ENCODE data around the gene CORO7. TPM values are rescaled to one million over a fixed set of nuclear protein-coding genes. Genes with fewer than 3 reads are reported as not detected.

The CORO7 gene
- total and polyA plus RNA-seq, 5 donors, result 9.0 to 18.1 (median 15.8) TPM

DNA sequence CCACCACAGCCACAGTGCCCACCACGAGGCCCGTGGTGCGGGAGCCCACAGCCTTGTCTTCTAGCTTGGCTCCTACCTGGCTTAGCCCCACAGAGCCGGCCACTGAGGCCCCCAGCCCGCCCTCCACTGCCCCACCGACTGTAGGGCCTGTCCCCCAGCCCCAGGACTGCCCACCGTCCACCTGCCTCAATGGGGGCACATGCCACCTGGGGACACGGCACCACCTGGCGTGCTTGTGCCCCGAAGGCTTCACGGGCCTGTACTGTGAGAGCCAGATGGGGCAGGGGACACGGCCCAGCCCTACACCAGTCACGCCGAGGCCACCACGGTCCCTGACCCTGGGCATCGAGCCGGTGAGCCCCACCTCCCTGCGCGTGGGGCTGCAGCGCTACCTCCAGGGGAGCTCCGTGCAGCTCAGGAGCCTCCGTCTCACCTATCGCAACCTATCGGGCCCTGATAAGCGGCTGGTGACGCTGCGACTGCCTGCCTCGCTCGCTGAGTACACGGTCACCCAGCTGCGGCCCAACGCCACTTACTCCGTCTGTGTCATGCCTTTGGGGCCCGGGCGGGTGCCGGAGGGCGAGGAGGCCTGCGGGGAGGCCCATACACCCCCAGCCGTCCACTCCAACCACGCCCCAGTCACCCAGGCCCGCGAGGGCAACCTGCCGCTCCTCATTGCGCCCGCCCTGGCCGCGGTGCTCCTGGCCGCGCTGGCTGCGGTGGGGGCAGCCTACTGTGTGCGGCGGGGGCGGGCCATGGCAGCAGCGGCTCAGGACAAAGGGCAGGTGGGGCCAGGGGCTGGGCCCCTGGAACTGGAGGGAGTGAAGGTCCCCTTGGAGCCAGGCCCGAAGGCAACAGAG, 34.2 kb downstream of the CORO7 start:
- intact Hi-C loops (cut with DNase I), result no loop called here
- Histone ChIP-seq H3K4me3 (ENCODE audit: low read length) (no peak overlapping the region), H3K27me3 (ENCODE audit: control insufficient read depth, insufficient read depth) (no peaks in the 10 kb centered on the region), H3K27ac (ENCODE audit: low read length) (no peak overlapping the region), H3K9me3 (ENCODE audit: control insufficient read depth, low read length) (no peaks in the 10 kb centered on the region), H3K4me1 (ENCODE audit: control insufficient read depth, insufficient read depth, low read length) (peaks cover 11% of the 10 kb centered on the region)
- DNase-seq, result peak; percentile 26 to 60 (median 53)
- ATAC-seq, result no peak
- WGBS, result 93% methylated on average over 55 of the region's 55 CpGs

DNA sequence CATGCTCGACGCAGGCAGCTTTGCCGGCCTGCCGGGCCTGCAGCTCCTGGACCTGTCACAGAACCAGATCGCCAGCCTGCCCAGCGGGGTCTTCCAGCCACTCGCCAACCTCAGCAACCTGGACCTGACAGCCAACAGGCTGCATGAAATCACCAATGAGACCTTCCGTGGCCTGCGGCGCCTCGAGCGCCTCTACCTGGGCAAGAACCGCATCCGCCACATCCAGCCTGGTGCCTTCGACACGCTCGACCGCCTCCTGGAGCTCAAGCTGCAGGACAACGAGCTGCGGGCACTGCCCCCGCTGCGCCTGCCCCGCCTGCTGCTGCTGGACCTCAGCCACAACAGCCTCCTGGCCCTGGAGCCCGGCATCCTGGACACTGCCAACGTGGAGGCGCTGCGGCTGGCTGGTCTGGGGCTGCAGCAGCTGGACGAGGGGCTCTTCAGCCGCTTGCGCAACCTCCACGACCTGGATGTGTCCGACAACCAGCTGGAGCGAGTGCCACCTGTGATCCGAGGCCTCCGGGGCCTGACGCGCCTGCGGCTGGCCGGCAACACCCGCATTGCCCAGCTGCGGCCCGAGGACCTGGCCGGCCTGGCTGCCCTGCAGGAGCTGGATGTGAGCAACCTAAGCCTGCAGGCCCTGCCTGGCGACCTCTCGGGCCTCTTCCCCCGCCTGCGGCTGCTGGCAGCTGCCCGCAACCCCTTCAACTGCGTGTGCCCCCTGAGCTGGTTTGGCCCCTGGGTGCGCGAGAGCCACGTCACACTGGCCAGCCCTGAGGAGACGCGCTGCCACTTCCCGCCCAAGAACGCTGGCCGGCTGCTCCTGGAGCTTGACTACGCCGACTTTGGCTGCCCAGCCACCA, 35.1 kb downstream of the CORO7 start:
- peak; percentile 42 to 66 (median 53) for DNase-seq
- intact Hi-C loops (cut with DNase I), result no loop called here
- WGBS, result 93% methylated on average over 59 of the region's 59 CpGs
- ATAC-seq, result no peak
- Histone ChIP-seq H3K9me3 (ENCODE audit: control insufficient read depth, low read length) (no peaks in the 10 kb centered on the region), H3K4me3 (ENCODE audit: low read length) (no peak overlapping the region), H3K27ac (ENCODE audit: low read length) (no peak overlapping the region), H3K4me1 (ENCODE audit: control insufficient read depth, insufficient read depth, low read length) (peaks cover 12% of the 10 kb centered on the region), H3K27me3 (ENCODE audit: control insufficient read depth, insufficient read depth) (no peaks in the 10 kb centered on the region)

DNA sequence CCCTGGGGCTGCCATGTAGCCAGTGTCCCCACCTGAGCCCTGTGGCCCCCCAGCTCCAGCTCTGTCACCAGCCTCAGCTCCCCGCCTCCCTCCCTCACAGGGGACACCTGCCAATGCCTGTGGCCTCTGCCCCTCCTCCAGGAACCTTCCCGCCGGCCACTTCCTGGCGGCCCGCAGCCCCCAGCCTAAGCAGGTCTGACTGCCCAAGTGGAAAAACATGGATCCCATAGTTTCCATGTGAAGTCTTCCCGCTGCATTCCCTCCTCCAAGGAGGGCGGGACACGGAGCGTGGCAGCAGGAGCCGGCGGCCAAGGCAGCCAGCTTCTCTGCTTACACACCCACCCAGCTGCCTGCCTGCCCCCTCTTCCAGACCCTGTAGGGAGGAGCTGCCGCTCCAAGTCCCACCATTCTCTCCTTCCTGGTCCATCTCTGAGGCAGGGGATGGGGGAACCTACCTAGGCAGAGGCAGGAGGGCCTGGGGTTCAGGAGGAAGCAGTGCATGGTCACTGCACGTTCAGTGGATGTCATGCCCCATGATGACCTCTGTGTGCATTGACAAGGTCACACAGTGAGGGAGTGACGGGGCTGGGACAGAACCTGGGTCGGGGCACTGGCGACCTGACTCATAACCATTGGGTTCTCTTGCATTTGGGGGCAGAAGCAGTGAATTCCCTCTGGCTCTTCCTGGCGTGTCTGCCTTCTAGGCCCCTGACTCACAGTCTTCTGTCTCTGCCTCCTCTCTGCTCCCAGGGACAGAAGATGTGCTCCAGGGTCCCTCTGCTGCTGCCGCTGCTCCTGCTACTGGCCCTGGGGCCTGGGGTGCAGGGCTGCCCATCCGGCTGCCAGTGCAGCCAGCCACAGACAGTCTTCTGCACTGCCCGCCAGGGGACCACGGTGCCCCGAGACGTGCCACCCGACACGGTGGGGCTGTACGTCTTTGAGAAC, 36.0 kb downstream of the CORO7 start:
- peak; percentile 37 to 81 (median 65) for DNase-seq
- intact Hi-C loops (cut with DNase I), result no loop called here
- H3K9me3 ChIP-seq (ENCODE audit: control insufficient read depth, low read length), result no peaks in the 10 kb centered on the region
- no peak overlapping the region for H3K27ac ChIP-seq (ENCODE audit: low read length)
- WGBS, result 75% methylated on average over 26 of the region's 26 CpGs
- H3K27me3 ChIP-seq (ENCODE audit: control insufficient read depth, insufficient read depth), result no peaks in the 10 kb centered on the region
- no peak overlapping the region for H3K4me3 ChIP-seq (ENCODE audit: low read length)
- H3K4me1 ChIP-seq (ENCODE audit: control insufficient read depth, insufficient read depth, low read length), result peaks cover 13% of the 10 kb centered on the region
- ATAC-seq, result no peak

DNA sequence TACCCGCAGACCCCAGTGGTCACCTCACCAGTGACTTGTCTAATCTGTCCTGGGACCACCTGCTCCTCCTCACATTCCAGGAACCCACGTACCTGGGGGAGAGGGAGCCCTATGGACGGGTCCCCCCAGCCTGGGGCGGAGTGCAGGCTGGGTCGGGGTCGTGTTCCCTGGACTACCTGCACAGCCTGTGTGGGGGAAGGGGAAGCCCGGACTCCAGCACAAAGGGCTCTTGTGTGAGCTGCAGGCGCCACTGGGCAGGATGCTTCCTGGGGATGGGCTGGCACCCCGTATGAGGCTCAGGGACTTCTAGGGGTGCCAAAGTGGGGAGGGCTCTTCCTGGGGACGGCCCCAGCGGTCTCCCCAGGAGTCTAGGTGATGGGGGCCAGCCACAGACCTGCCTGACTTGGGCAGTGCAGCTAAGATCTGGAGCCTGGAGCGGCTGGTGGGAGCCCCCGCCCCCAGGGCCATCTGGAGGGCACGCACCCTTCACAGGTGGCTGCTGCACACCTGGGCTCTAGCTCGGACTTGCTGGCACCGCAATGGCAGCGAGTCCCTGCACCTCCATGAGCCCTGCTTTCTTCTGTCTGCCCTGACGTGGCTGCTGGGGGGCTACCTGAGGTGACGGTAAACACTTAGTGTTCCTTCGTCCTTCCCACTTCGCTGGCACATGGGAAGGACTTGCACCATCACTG, 37.3 kb downstream of the CORO7 start:
- 92% methylated on average over 21 of the region's 21 CpGs for WGBS
- intact Hi-C loops (cut with DNase I), result no loop called here

DNA sequence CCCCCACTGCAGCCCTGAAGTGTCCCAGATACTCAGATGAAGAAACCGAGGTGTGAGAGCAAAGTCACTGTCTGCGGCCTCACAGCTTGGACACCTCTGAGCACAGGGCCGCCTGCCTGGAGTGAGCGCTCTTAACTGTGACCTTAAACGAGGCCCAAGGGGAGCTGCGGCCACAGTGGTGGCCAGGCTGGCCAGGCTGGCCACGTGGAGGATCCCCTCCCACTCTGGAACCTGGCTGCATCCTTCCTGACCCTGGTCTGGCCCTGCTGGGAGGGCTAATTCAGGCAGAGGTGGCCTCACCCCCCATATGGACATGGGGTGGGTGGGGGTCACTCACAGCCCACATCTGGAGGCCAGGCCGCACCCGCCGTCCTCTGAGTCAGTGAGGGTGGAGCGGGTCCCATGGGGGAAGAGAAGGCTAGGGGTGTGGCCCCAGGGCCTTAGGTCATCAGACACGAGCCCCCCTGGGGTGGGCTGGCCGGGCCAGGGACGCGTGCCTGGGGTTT, 38.2 kb downstream of the CORO7 start:
- WGBS, result 55% methylated on average over 15 of the region's 15 CpGs
- DNase-seq (peak; percentile 80 to 85 (median 82)), ATAC-seq (peak in 1 of 2 donors; percentile 26)
- peaks cover 15% of the 10 kb centered on the region for H3K4me1 ChIP-seq (ENCODE audit: control insufficient read depth, insufficient read depth, low read length)
- H3K4me3 ChIP-seq (ENCODE audit: low read length), result no peak overlapping the region
- intact Hi-C loops (cut with DNase I), result no loop called here
- no peaks in the 10 kb centered on the region for H3K9me3 ChIP-seq (ENCODE audit: control insufficient read depth, low read length)
- no peaks in the 10 kb centered on the region for H3K27me3 ChIP-seq (ENCODE audit: control insufficient read depth, insufficient read depth)
- peak overlapping the region; percentile 9 for H3K27ac ChIP-seq (ENCODE audit: low read length)

More for the DNA sequence above, 37.3 kb downstream of the CORO7 start:
- Histone ChIP-seq H3K4me3 (ENCODE audit: low read length) (no peak overlapping the region), H3K4me1 (ENCODE audit: control insufficient read depth, insufficient read depth, low read length) (peaks cover 15% of the 10 kb centered on the region), H3K27ac (ENCODE audit: low read length) (no peak overlapping the region), H3K9me3 (ENCODE audit: control insufficient read depth, low read length) (no peaks in the 10 kb centered on the region), H3K27me3 (ENCODE audit: control insufficient read depth, insufficient read depth) (no peaks in the 10 kb centered on the region)
- peak in 1 of 3 donors; percentile 57 for DNase-seq
- no peak for ATAC-seq

DNA sequence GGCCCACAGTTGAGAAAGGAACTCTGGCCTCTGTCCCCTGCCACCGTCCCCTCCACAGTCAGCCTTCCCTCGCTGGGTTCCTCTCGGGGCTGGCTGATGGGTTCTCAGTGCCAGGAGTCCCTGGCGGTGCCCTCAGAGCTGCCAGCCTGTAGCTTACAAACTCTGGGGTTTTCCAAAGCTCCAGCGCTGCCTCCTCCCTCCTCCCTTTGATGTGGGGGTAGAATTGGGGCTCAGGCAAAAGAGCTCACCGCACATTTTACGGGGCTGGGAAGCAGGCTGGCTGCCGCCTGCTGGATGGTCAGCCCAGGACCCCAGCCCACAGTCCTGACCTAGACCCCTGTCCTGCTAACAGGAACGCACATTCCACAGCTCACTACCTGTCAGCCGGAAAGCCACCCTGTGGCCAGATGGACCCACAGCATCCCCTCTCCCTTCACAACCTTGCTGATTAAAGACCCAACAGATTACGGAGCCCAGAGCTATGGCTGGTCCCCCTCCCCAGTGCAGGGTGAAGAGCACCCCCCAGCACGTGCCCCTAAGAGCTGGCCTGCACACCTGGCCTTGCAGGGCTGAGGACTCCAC, 38.7 kb downstream of the CORO7 start:
- H3K9me3 ChIP-seq (ENCODE audit: control insufficient read depth, low read length), result no peaks in the 10 kb centered on the region
- no peaks in the 10 kb centered on the region for H3K27me3 ChIP-seq (ENCODE audit: control insufficient read depth, insufficient read depth)
- H3K27ac ChIP-seq (ENCODE audit: low read length), result peak overlapping the region; percentile 9
- intact Hi-C loops (cut with DNase I), result no loop called here
- WGBS, result 69% methylated on average over 12 of the region's 12 CpGs
- peaks cover 16% of the 10 kb centered on the region for H3K4me1 ChIP-seq (ENCODE audit: control insufficient read depth, insufficient read depth, low read length)
- no peak for ATAC-seq
- H3K4me3 ChIP-seq (ENCODE audit: low read length), result no peak overlapping the region
- peak in 2 of 3 donors; percentile 15 to 49 for DNase-seq

DNA sequence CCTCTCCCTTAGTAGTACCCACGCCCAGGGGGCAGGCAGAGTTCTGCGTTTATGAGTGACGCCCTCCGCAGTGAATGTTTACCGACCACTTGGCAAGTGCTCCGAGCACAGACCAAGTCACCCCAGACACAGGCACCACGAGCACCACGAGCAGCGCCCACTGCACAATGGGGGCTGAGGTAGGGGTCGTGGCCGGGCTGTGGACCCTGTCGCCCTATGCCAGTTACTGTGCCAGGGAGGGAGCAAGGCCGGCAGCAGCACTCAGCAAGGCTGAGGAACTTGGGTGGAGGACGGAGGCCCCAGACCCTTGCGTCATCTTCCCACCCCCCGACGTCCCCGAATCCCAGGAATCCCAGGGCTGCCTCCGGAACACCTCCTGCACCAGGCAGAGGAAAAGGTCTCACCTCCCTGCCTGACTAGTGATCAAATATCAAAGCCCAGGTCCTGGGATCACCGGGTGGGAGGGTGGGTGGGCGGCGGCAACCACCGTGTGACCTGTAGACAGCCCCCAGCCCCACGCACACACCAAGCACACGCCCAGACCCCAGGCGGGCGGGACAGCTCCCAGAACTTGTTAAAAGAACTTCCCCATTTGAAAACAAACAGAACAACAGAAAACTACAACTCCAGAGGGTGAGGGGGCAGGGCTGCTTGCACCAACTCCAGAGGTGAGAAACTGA, 39.4 kb downstream of the CORO7 start:
- Histone ChIP-seq H3K9me3 (ENCODE audit: control insufficient read depth, low read length) (no peaks in the 10 kb centered on the region), H3K27me3 (ENCODE audit: control insufficient read depth, insufficient read depth) (no peaks in the 10 kb centered on the region), H3K4me1 (ENCODE audit: control insufficient read depth, insufficient read depth, low read length) (peaks cover 17% of the 10 kb centered on the region), H3K4me3 (ENCODE audit: low read length) (no peak overlapping the region), H3K27ac (ENCODE audit: low read length) (peak overlapping the region; percentile 13)
- ATAC-seq (no peak), DNase-seq (peak in 1 of 3 donors; percentile 62)
- intact Hi-C loops (cut with DNase I), result no loop called here
- WGBS, result 60% methylated on average over 27 of the region's 27 CpGs

DNA sequence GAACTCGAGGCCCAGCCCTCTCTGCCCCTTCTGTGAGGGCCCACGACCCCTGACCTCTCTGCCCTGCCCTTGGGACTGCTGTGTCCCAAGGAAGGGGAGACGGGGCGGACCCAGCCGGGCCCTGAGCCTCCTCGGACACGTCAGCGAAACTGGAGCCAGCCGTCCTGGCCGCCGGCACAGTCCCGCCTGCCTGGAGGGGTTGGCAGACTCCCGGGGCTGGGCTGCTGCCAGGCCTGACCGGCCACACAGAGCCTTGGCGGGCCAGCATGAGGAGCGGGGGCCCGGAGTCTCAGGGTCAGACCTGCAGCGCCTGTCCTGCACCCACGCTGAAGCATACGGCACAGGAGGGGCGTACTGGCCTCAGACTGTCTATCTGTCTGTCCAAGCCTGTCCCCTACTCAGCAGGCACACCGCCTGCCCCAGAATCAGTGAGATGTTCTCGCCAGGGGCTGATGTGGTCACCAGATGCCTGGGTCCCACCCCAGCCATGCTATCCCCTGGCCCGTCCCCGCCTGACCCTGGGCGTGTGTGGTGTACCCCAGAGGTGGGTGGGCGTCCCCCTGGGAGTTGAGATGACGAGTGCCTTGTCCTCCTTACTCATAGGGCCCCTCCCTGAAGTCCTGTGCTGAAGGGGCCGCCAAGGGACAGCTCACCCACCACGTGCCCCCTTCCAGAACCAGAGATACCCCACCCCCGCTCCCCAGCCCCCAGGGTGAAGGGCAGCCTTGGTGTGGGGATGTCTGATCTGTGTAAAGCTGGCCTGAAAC, 40.1 kb downstream of the CORO7 start:
- ATAC-seq (peak; percentile 73 to 82), DNase-seq (peak; percentile 96 to 98 (median 98))
- Histone ChIP-seq H3K4me1 (ENCODE audit: control insufficient read depth, insufficient read depth, low read length) (peaks cover 17% of the 10 kb centered on the region), H3K27ac (ENCODE audit: low read length) (peak overlapping the region; percentile 48), H3K4me3 (ENCODE audit: low read length) (no peak overlapping the region), H3K9me3 (ENCODE audit: control insufficient read depth, low read length) (no peaks in the 10 kb centered on the region), H3K27me3 (ENCODE audit: control insufficient read depth, insufficient read depth) (no peaks in the 10 kb centered on the region)
- 29% methylated on average over 31 of the region's 31 CpGs for WGBS
- intact Hi-C loops (cut with DNase I), result no loop called here

DNA sequence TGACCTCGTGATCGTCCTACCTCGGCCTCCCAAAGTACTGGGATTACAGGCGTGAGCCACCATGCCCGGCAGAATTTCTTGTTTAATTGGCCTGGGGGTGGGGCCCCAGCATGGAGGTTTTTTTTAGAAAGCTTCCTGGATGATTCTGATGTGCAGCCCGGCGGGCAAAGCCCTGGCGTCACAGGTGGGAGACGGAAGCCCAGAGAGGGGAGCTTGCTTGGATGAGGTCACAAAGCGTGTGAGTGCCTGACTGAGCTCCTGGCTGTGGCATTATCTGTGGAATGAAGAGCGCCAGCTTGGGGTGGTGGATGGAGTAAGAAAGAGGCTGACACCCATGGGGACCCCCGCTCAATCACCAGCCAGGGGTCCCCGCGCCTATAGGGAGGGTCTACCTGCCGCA, 40.7 kb downstream of the CORO7 start:
- Histone ChIP-seq H3K9me3 (ENCODE audit: control insufficient read depth, low read length) (no peaks in the 10 kb centered on the region), H3K4me3 (ENCODE audit: low read length) (no peak overlapping the region), H3K27ac (ENCODE audit: low read length) (peak overlapping the region; percentile 48), H3K4me1 (ENCODE audit: control insufficient read depth, insufficient read depth, low read length) (peaks cover 17% of the 10 kb centered on the region), H3K27me3 (ENCODE audit: control insufficient read depth, insufficient read depth) (no peaks in the 10 kb centered on the region)
- ATAC-seq, result no peak
- WGBS, result 73% methylated on average over 15 of the region's 15 CpGs
- DNase-seq, result no peak
- intact Hi-C loops (cut with DNase I), result no loop called here
